Epithelial cell of esophagus (primary cell): Measurements from ENCODE around the gene RITA1.

Experiments used
- DNase-seq: peaks from one replicate; pipeline ENCODE4 v3.0.0; 2010; ENCODE audit warnings: low read depth
- H3K4me3 ChIP-seq: 2 replicates; pipeline ENCODE4 v1.5.1; 2011; ENCODE audit warnings: mild to moderate bottlenecking, low read length, control low read depth
- CTCF ChIP-seq: IDR thresholded peaks from 2 replicates; pipeline ENCODE4 v1.5.1; 2011; ENCODE audit warnings: low read depth, mild to moderate bottlenecking, low read length, control low read depth, inconsistent platforms; ENCODE audit not compliant: insufficient read depth; ENCODE audit errors: missing control alignments

RITA1 gene

GRCh38 chr12:113170457-113170856 is 15.1 kb upstream of the RITA1 start:
- DNase-seq = no peak
- no peak overlapping the region for H3K4me3 ChIP-seq
- no peak for TF ChIP-seq CTCF

GRCh38 chr12:113170926-113171325 is 14.6 kb upstream of the RITA1 start:
- no peak overlapping the region for H3K4me3 ChIP-seq
- no peak for TF ChIP-seq CTCF
- no peak for DNase-seq

- no peak overlapping the region for H3K4me3 ChIP-seq
- no peak for TF ChIP-seq CTCF
- DNase-seq = no peak
Measured at GRCh38 chr12:113171543-113171942, 14.0 kb upstream of the RITA1 start.

GRCh38 chr12:113172185-113172584 is 13.3 kb upstream of the RITA1 start:
- no peak overlapping the region for H3K4me3 ChIP-seq
- DNase-seq = no peak
- TF ChIP-seq CTCF = no peak

- DNase-seq = no peak
- no peak for TF ChIP-seq CTCF
- H3K4me3 ChIP-seq = no peak overlapping the region
Measured at GRCh38 chr12:113173081-113173698, 12.3 kb upstream of the RITA1 start.

- peak; percentile 97 for TF ChIP-seq CTCF
- DNase-seq = peak; percentile 66
- no peak overlapping the region for H3K4me3 ChIP-seq
Measured at GRCh38 chr12:113174461-113175384, 10.8 kb upstream of the RITA1 start.
